H1 (cell line): ENCODE results near the gene CYP11A1. TPM values are rescaled to one million over a fixed set of nuclear protein-coding genes. Genes with fewer than 3 reads are reported as not detected.

Experiments
- CTCF ChIA-PET: fragments of 300-600 bp; sonication (Branson Sonifier 250); formaldehyde crosslinking; loops from one replicate; lab custom pipeline; 2021; ENCODE audit not compliant: partially characterized antibody; lab: Charles Lee
- POLR2A ChIA-PET: fragments of 300-600 bp; sonication (Branson Sonifier 250); formaldehyde crosslinking; loops from one replicate; lab custom pipeline; 2021; ENCODE audit warnings: inconsistent platforms; ENCODE audit not compliant: partially characterized antibody; lab: Charles Lee
- DNase-seq, 2 experiments: peaks; one replicate each; pipeline versions ENCODE4 v3.0.0 to v3.0.0-alpha.2; 2010 to 2022; ENCODE audit warnings: low spot score in 2 of 2, low read depth in 1 of 2, mixed read lengths in 1 of 2
- FAIRE-seq: peaks from 2 replicates; lab custom pipeline; 2011; peaks lifted over from hg19 to GRCh38; lab: Jason Lieb, UNC
- H2AFZ ChIP-seq: 2 replicates; pipeline ENCODE4 v1.8.1; 2012; ENCODE audit warnings: low read length, inconsistent platforms
- H2AK5ac ChIP-seq: 2 replicates; pipeline ENCODE4 v1.6.1; 2013; ENCODE audit warnings: low read depth, low read length
- H2BK120ac ChIP-seq: replicated peaks from 2 replicates; pipeline ENCODE3; 2013; ENCODE audit warnings: low read depth, low read length, inconsistent platforms
- H2BK12ac ChIP-seq: 2 replicates; pipeline ENCODE4 v1.6.1; 2013; ENCODE audit warnings: low read depth, low read length
- H2BK15ac ChIP-seq: 2 replicates; pipeline ENCODE4 v1.6.1; 2013; ENCODE audit warnings: low read length
- H2BK20ac ChIP-seq: 2 replicates; pipeline ENCODE4 v1.6.1; 2013; ENCODE audit warnings: low read length
- H2BK5ac ChIP-seq: 2 replicates; pipeline ENCODE4 v1.6.1; 2013; ENCODE audit warnings: low read depth, low read length
- H3K14ac ChIP-seq: 2 replicates; pipeline ENCODE4 v1.6.1; 2013; ENCODE audit warnings: inconsistent platforms; ENCODE audit not compliant: insufficient read length
- H3K18ac ChIP-seq: 2 replicates; pipeline ENCODE4 v1.6.1; 2013; ENCODE audit warnings: low read length; ENCODE audit errors: extremely low read depth
- H3K23ac ChIP-seq: 2 replicates; pipeline ENCODE4 v1.6.1; 2013; ENCODE audit warnings: inconsistent platforms; ENCODE audit not compliant: insufficient read length
- H3K23me2 ChIP-seq: 2 replicates; pipeline ENCODE4 v1.6.1; 2013; ENCODE audit warnings: low read depth, low read length
- H3K27ac ChIP-seq: 2 replicates; pipeline ENCODE4 v1.6.1; 2011; ENCODE audit warnings: low read depth, low read length, inconsistent platforms
- H3K27me3 ChIP-seq, 4 experiments: replicated peaks in 1 of 4; 1 replicate in 1 of 4; 2 replicates in 3 of 4; pipeline versions ENCODE4 v1.6.1 to v1.8.1; 2011 to 2013; ENCODE audit warnings: low read length in 3 of 4, mild to moderate bottlenecking in 3 of 4, inconsistent platforms in 2 of 4, mixed read lengths in 2 of 4, moderate library complexity in 1 of 4; ENCODE audit not compliant: control insufficient read depth in 3 of 4, insufficient read depth in 3 of 4; ENCODE audit errors: extremely low read depth in 1 of 4
- H3K36me3 ChIP-seq, 4 experiments: 2 replicates each; pipeline versions ENCODE4 v1.6.1 to v1.8.1; 2011 to 2013; ENCODE audit warnings: mild to moderate bottlenecking in 4 of 4, low read length in 3 of 4, moderate library complexity in 2 of 4, control low read depth in 1 of 4, inconsistent platforms in 1 of 4; ENCODE audit not compliant: insufficient read depth in 4 of 4, control insufficient read depth in 2 of 4
- H3K4ac ChIP-seq: replicated peaks from 2 replicates; pipeline ENCODE3; 2013; ENCODE audit warnings: low read length, low read depth, mixed read lengths, inconsistent platforms; ENCODE audit not compliant: insufficient read length
- H3K4me1 ChIP-seq, 4 experiments: replicated peaks in 1 of 4; 1 replicate in 1 of 4; 2 replicates in 3 of 4; pipeline versions ENCODE4 v1.6.1 to v1.8.1; 2011 to 2013; ENCODE audit warnings: low read length in 3 of 4, inconsistent platforms in 2 of 4, mixed read lengths in 1 of 4; ENCODE audit not compliant: insufficient read depth in 4 of 4, control insufficient read depth in 3 of 4
- H3K4me2 ChIP-seq, 2 experiments: 2 replicates each; pipeline versions ENCODE4 v1.6.1 to v1.8.1; 2011 to 2013; ENCODE audit warnings: low read depth in 2 of 2, low read length in 2 of 2, control low read depth in 1 of 2, inconsistent platforms in 1 of 2, mild to moderate bottlenecking in 1 of 2; ENCODE audit not compliant: insufficient read depth in 1 of 2
- H3K4me3 ChIP-seq, 4 experiments: fragments of 200-600, 300-600 bp in 1 of 4; sonication (generic), shearing (Covaris generic), sonication (Bioruptor Twin) in 1 of 4; 2 replicates each; pipeline versions ENCODE4 v1.5.1 to v1.8.1; 2011 to 2016; ENCODE audit warnings: low read length in 4 of 4, low read depth in 3 of 4, control low read depth in 2 of 4, inconsistent platforms in 2 of 4, mild to moderate bottlenecking in 2 of 4, mixed read lengths in 1 of 4, moderate library complexity in 1 of 4; ENCODE audit not compliant: insufficient read depth in 2 of 4; ENCODE audit errors: extremely low read depth in 1 of 4
- H3K56ac ChIP-seq: replicated peaks from 2 replicates; pipeline ENCODE3; 2013; ENCODE audit warnings: low read depth, mild to moderate bottlenecking, mixed read lengths, low read length, inconsistent platforms; ENCODE audit not compliant: insufficient read length
- H3K79me1 ChIP-seq: 2 replicates; pipeline ENCODE4 v1.6.1; 2013; ENCODE audit warnings: low read depth, low read length, control low read depth
- H3K79me2 ChIP-seq, 2 experiments: 2 replicates each; pipeline versions ENCODE4 v1.6.1 to v1.8.1; 2012 to 2013; ENCODE audit warnings: low read length in 2 of 2, mild to moderate bottlenecking in 2 of 2, inconsistent platforms in 1 of 2; ENCODE audit not compliant: insufficient read depth in 2 of 2, control insufficient read depth in 1 of 2
- H3K9ac ChIP-seq, 4 experiments: replicated peaks in 1 of 4; 1 replicate in 1 of 4; 2 replicates in 3 of 4; pipeline versions ENCODE4 v1.6.1 to v1.8.1; 2011 to 2013; ENCODE audit warnings: low read depth in 3 of 4, low read length in 3 of 4, control low read depth in 2 of 4, mild to moderate bottlenecking in 2 of 4, moderate library complexity in 2 of 4, inconsistent platforms in 1 of 4; ENCODE audit errors: extremely low read depth in 1 of 4
- H3K9me3 ChIP-seq, 2 experiments: 2 replicates each; pipeline versions ENCODE4 v1.6.1 to v1.8.1; 2012 to 2013; ENCODE audit warnings: mild to moderate bottlenecking in 2 of 2, moderate library complexity in 2 of 2, control low read depth in 1 of 2, inconsistent platforms in 1 of 2, low read depth in 1 of 2, low read length in 1 of 2, mixed read lengths in 1 of 2; ENCODE audit not compliant: insufficient read depth in 2 of 2
- H4K20me1 ChIP-seq, 2 experiments: replicated peaks in 1 of 2; 2 replicates each; pipeline versions ENCODE3 to v1.8.1; 2011 to 2013; ENCODE audit warnings: inconsistent platforms in 2 of 2, low read length in 2 of 2, mild to moderate bottlenecking in 1 of 2; ENCODE audit not compliant: insufficient read depth in 2 of 2, control insufficient read depth in 1 of 2
- H4K5ac ChIP-seq: 2 replicates; pipeline ENCODE4 v1.6.1; 2013; ENCODE audit warnings: low read length, low read depth, mixed read lengths, inconsistent platforms; ENCODE audit not compliant: insufficient read length
- H4K8ac ChIP-seq: 2 replicates; pipeline ENCODE4 v1.8.0; 2013; ENCODE audit warnings: mild to moderate bottlenecking, moderate library complexity, low read length, inconsistent platforms; ENCODE audit not compliant: insufficient read depth; ENCODE audit errors: extremely low read depth
- H4K91ac ChIP-seq: replicated peaks from 2 replicates; pipeline ENCODE3; 2013; ENCODE audit warnings: low read length, mixed read lengths, inconsistent platforms; ENCODE audit not compliant: insufficient read length
- ASH2L ChIP-seq: fragments of 200-600, 300-600 bp; sonication (generic); IDR thresholded peaks from one replicate; pipeline ENCODE4 v1.7.1; 2017; ENCODE audit warnings: low read length
- BACH1 ChIP-seq: IDR thresholded peaks from 2 replicates; pipeline ENCODE4 v1.6.1; 2012; ENCODE audit warnings: low read length, improper control_type of control experiment
- CHD2 ChIP-seq: IDR thresholded peaks from 2 replicates; pipeline ENCODE4 v1.6.1; 2012; ENCODE audit warnings: low read length, improper control_type of control experiment
- EGR1 ChIP-seq: IDR thresholded peaks from 2 replicates; pipeline ENCODE4 v1.6.1; 2011; ENCODE audit warnings: low read depth, low read length, borderline replicate concordance
- EP300 ChIP-seq, 2 experiments: IDR thresholded peaks; 1 replicate in 1 of 2; 2 replicates in 1 of 2; pipeline ENCODE4 v1.6.1; 2011 to 2012; ENCODE audit warnings: low read depth in 2 of 2, low read length in 2 of 2, mild to moderate bottlenecking in 2 of 2, borderline replicate concordance in 1 of 2, inconsistent platforms in 1 of 2, moderate library complexity in 1 of 2
- EZH2 ChIP-seq: fragments of 200-600 bp; sonication (generic); IDR thresholded peaks from 2 replicates; pipeline ENCODE4 v1.7.1; 2012; ENCODE audit warnings: low read depth, mild to moderate bottlenecking, moderate library complexity, low read length, inconsistent platforms; ENCODE audit not compliant: severe bottlenecking
- FOSL1 ChIP-seq: IDR thresholded peaks from 2 replicates; pipeline ENCODE4 v1.6.1; 2011; ENCODE audit warnings: mild to moderate bottlenecking, low read depth, low read length, moderate library complexity; ENCODE audit not compliant: insufficient read depth
- MAFK ChIP-seq: IDR thresholded peaks from 2 replicates; pipeline ENCODE4 v1.6.1; 2012; ENCODE audit warnings: low read depth, mild to moderate bottlenecking, improper control_type of control experiment, low read length
- NANOG ChIP-seq: IDR thresholded peaks from 2 replicates; pipeline ENCODE4 v1.6.1; 2011; ENCODE audit warnings: low read length, low read depth, mild to moderate bottlenecking, inconsistent platforms; ENCODE audit not compliant: insufficient read depth, poor library complexity, severe bottlenecking
- POLR2AphosphoS5 ChIP-seq: IDR thresholded peaks from 2 replicates; pipeline ENCODE4 v1.6.1; 2011; ENCODE audit warnings: low read depth, low read length
- RFX5 ChIP-seq: IDR thresholded peaks from 2 replicates; pipeline ENCODE4 v1.6.1; 2011; ENCODE audit warnings: low read depth, low read length, improper control_type of control experiment, borderline replicate concordance
- SIX5 ChIP-seq: IDR thresholded peaks from 2 replicates; pipeline ENCODE4 v1.6.1; 2011; ENCODE audit warnings: mild to moderate bottlenecking, low read depth, low read length
- SP1 ChIP-seq: IDR thresholded peaks from 2 replicates; pipeline ENCODE4 v1.6.1; 2011; ENCODE audit warnings: low read depth, low read length
- SP2 ChIP-seq: IDR thresholded peaks from 2 replicates; pipeline ENCODE4 v1.6.1; 2012; ENCODE audit warnings: mild to moderate bottlenecking, low read length, inconsistent platforms
- TEAD4 ChIP-seq: IDR thresholded peaks from 2 replicates; pipeline ENCODE4 v1.6.1; 2012; ENCODE audit warnings: low read depth, low read length, inconsistent platforms, mixed read lengths
- ZNF274 ChIP-seq: IDR thresholded peaks from 2 replicates; pipeline ENCODE4 v1.7.0; 2012; ENCODE audit warnings: low read length, borderline replicate concordance; ENCODE audit errors: extremely low read depth
- WGBS, 2 experiments: shearing (Covaris generic) in 1 of 2; methylation state at CpG; one replicate each; pipeline versions ENCODE4 v1.1.6 to v1.1.7; 2013 to 2015; ENCODE audit warnings: low lambda C conversion rate in 2 of 2, mixed read lengths in 2 of 2, inconsistent platforms in 1 of 2, low coverage in 1 of 2, missing lambda C conversion rate in 1 of 2; ENCODE audit not compliant: insufficient replicate concordance in 2 of 2, insufficient coverage in 1 of 2, insufficient read length in 1 of 2; ENCODE audit errors: extremely low coverage in 1 of 2, missing lambda C conversion rate in 1 of 2; 5-methylcytosine and 5-hydroxymethylcytosine counted together
- polyA plus RNA-seq, 7 experiments: library from polyadenylated mRNA; depleted of rRNA in 3 of 7; stranded (reverse) in 5 of 7; unstranded in 2 of 7; fragments of >200 nt in 5 of 7; fragments of 200-250 nt in 2 of 7; gene quantifications; 1 replicate in 5 of 7; 2 replicates in 1 of 7; 4 replicates in 1 of 7; pipeline versions ENCODE4 v1.2.1 to v1.2.3, GENCODE V29; 2011 to 2013; ENCODE audit warnings: missing spikeins in 2 of 7, mixed read lengths in 2 of 7
- total RNA-seq: library from RNA; stranded (reverse); fragmentation: NEBNext Ultra II Directional; extraction: Animal tissue kit (Norgen Biotek cat#: 25700); gene quantifications from 2 replicates; pipeline ENCODE4 v1.2.1, GENCODE V29; 2021

Gene CYP11A1
- total and polyA plus RNA-seq, 2 of the 8 experiments (the other 6 are each of a cell fraction or from before 2014, with no cell fraction given): 1.9 to 7.2 TPM

DNA sequence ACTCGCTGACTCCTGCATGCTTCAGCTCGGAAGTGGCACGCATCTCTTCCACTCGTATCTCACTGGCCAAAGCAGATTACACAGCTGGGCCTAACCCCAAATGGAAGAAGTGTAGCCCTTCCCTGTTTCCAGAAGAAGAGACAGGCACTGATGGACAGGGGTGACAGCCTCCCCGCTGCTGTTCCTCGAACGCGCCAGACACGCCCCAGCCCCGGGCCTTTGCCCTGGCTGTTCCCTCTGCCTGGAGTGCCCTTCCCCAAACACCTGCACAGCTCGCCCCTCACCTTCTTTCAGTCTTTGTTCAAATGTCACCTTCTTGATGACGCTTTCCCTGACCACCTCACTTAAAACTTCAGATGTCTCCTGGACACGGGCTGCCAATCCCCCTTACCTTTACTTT, 26.0 kb upstream of the CYP11A1 start:
- no peak for FAIRE-seq
- Histone ChIP-seq H3K9me3 (no peaks in the 10 kb centered on the region), H3K14ac (no peak overlapping the region), H3K4me2 (no peak overlapping the region), H4K5ac (no peak overlapping the region), H3K56ac (no peak overlapping the region), H2BK15ac (no peak overlapping the region), H2AFZ (no peak overlapping the region), H3K27me3 (no peaks in the 10 kb centered on the region), H3K23me2 (no peaks in the 10 kb centered on the region; the same call in 1 of the 2 replicates), H2BK12ac (no peak overlapping the region), H3K23ac (no peak overlapping the region), H2AK5ac (no peak overlapping the region), H3K4me3 (no peak overlapping the region), H4K91ac (no peak overlapping the region), H3K9ac (no peak overlapping the region), H2BK5ac (no peak overlapping the region), H4K8ac (no peak overlapping the region), H3K4me1 (peaks cover 0 to 3% (median under 1%) of the 10 kb centered on the region in 4 experiments; a peak in 4 of 7 replicates), H2BK120ac (no peak overlapping the region), H3K4ac (no peak overlapping the region), H3K36me3 (no peaks in the 10 kb centered on the region), H3K79me1 (no peaks in the 10 kb centered on the region), H3K18ac (no peak overlapping the region), H3K79me2 (no peaks in the 10 kb centered on the region), H2BK20ac (no peak overlapping the region), H4K20me1 (no peaks in the 10 kb centered on the region), H3K27ac (no peak overlapping the region)
- no peak for DNase-seq
- CTCF ChIA-PET: interaction anchor here (0.9 to 36.8 kb wide), 8 partner anchors 8 to 92 kb away, joined by 3 to 1311 read pairs (median 9); partner anchors contain the start of gene SEMA7A
- POLR2A ChIA-PET: interaction anchor here (0.8 kb wide), 1 partner anchor 16 kb away, joined by 3 read pairs; no protein-coding TSS in a partner anchor
- 92% methylated on average over 13 of the region's 13 CpGs; no CpG with 5 or more reads in 1 of the 2 experiments for WGBS, 2 experiments
- TF ChIP-seq SP2 (no peak), EGR1 (no peak), EP300 (IDR thresholded peaks at IDR 0.05; ENCODE audit: borderline replicate concordance in 1 of 2, low read depth in 2 of 2, low read length in 2 of 2) (no peak), TEAD4 (no peak), RFX5 (no peak), SP1 (no peak), NANOG (no peak), EZH2 (no peak), CHD2 (no peak), SIX5 (no peak), ZNF274 (no peak), POLR2AphosphoS5 (no peak), FOSL1 (no peak), ASH2L (no peak), BACH1 (no peak), MAFK (no peak)
